Panc1 (cell line): Measurements from ENCODE around the gene DNAH3. TPM values are rescaled to one million over a fixed set of nuclear protein-coding genes. Genes with fewer than 3 reads are reported as not detected.

Experiments used
- ATAC-seq: fragments of 200-7000 bp; cut with Tn5 transposase; 2 replicates; pipeline ENCODE4 v1.9.1; 2020; ENCODE audit warnings: mild to moderate bottlenecking, moderate library complexity
- BruUV-seq: library from RNA; stranded (reverse); fragments of 400-500 nt; replicated peaks from 2 replicates; lab custom pipeline; 2021; lab: Mats Ljungman, UMichigan
- CTCF ChIA-PET: fragments of 300-600 bp; sonication (Branson Sonifier 250); formaldehyde crosslinking; loops from one replicate; lab custom pipeline; 2022; ENCODE audit warnings: antibody characterized with exemption; lab: Charles Lee
- POLR2A ChIA-PET: fragments of 300-600 bp; sonication (Branson Sonifier 250); formaldehyde crosslinking; loops from one replicate; lab custom pipeline; 2022; ENCODE audit warnings: antibody characterized with exemption; lab: Charles Lee
- DNase-seq: peaks from one replicate; pipeline ENCODE4 v3.0.0-alpha.2; 2010; ENCODE audit warnings: low read depth, low spot score
- H3K27ac ChIP-seq: 2 replicates; pipeline ENCODE4 v1.5.1; 2011; ENCODE audit warnings: mild to moderate bottlenecking, low read length, inconsistent platforms
- H3K27me3 ChIP-seq: fragments of 200-500 bp; sonication (Bioruptor generic); 2 replicates; pipeline ENCODE4 v1.6.0; 2014; ENCODE audit warnings: low read length, inconsistent platforms; ENCODE audit not compliant: control insufficient read depth, insufficient read depth
- H3K36me3 ChIP-seq: fragments of 200-500 bp; sonication (Bioruptor generic); 2 replicates; pipeline ENCODE4 v1.5.1; 2014; ENCODE audit warnings: inconsistent platforms, mild to moderate bottlenecking, low read length, moderate library complexity; ENCODE audit not compliant: control insufficient read depth, insufficient read depth
- H3K4me1 ChIP-seq: 2 replicates; pipeline ENCODE4 v1.5.1; 2011; ENCODE audit warnings: inconsistent platforms, mild to moderate bottlenecking, low read length, moderate library complexity; ENCODE audit not compliant: control insufficient read depth, insufficient read depth
- H3K4me3 ChIP-seq, 2 experiments: 2 replicates each; pipeline ENCODE4 v1.5.1; 2011 to 2012; ENCODE audit warnings: low read depth in 2 of 2, low read length in 2 of 2, mild to moderate bottlenecking in 2 of 2, inconsistent platforms in 1 of 2, moderate library complexity in 1 of 2
- H3K9me3 ChIP-seq: fragments of 200-500 bp; sonication (Bioruptor generic); 2 replicates; pipeline ENCODE4 v1.5.1; 2014; ENCODE audit warnings: low read depth, mild to moderate bottlenecking, inconsistent platforms, low read length, moderate library complexity; ENCODE audit not compliant: control insufficient read depth, insufficient read depth
- POLR2AphosphoS5 ChIP-seq: IDR thresholded peaks from 2 replicates; pipeline ENCODE4 v1.6.1; 2012; ENCODE audit warnings: mild to moderate bottlenecking, low read depth, low read length, moderate library complexity
- SIN3A ChIP-seq: IDR thresholded peaks from 2 replicates; pipeline ENCODE4 v1.6.1; 2012; ENCODE audit warnings: low read depth, mild to moderate bottlenecking, low read length, moderate library complexity, borderline replicate concordance; ENCODE audit not compliant: insufficient read depth
- TCF7L2 ChIP-seq: IDR thresholded peaks from 2 replicates; pipeline ENCODE4 v1.6.1; 2011; ENCODE audit warnings: mild to moderate bottlenecking, low read depth, low read length, inconsistent platforms
- in situ Hi-C: cut with HindIII; loops from 2 replicates; pipeline ENCODE4 v1.10.0; 2016; ENCODE audit warnings: low sequenced_read_pairs, low pct_unique_long_range_greater_than_20kb
- intact Hi-C: fragments of 100-400 bp; cut with micrococcal nuclease; formaldehyde crosslinking; loops from one replicate; pipeline ENCODE4 v1.10.0; 2022; ENCODE audit not compliant: unreplicated experiment
- total RNA-seq: library from RNA; stranded (reverse); gene quantifications from one replicate; pipeline ENCODE4 v1.2.1, GENCODE V29; 2021; ENCODE audit not compliant: unreplicated experiment
- TF ChIP-seq, protein P1 (sequence below), 2 experiments: IDR thresholded peaks; 2 replicates each; pipeline ENCODE4 v1.6.1; 2011 to 2012; ENCODE audit warnings: low read depth in 2 of 2, control low read depth in 1 of 2, low read length in 1 of 2, mild to moderate bottlenecking in 1 of 2, moderate library complexity in 1 of 2; ENCODE audit not compliant: insufficient read depth in 1 of 2
- TF ChIP-seq, protein P2 (sequence below): fragments of 450-650 bp; IDR thresholded peaks from 2 replicates; pipeline ENCODE4 v1.5.1; 2017; ENCODE audit warnings: mild to moderate bottlenecking

The DNAH3 gene
- total RNA-seq, 1 experiment from 2014 or later = 0.62 TPM

DNA sequence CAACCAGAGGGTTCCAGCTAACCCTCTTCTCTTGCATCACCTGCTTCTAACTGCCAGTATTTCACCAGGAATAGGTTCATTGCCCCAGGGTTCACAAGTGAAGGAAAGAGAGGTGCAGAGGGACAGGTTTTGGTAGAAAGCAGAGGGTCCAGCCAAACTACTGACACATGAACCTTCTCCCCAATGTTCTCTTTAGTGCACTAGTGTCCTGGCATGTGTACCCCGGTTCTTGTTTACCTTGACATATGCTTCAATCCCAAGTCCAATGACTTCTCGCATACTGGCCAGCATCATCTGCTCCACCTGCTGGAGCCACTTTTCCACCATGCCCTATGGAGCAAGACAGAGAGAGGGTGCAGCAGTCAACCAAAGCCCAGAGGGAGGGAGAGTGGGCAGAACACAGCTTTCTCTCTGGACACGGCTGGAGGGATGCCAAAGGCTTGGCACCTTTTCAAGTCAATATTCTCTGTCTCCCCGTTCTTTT lies 90.6 kb downstream of the DNAH3 start:
- no peak for DNase-seq
- no peak overlapping the region for H3K4me3 ChIP-seq
- no peaks in the 10 kb centered on the region for H3K36me3 ChIP-seq
- in situ Hi-C loops (no loop called here), intact Hi-C loops (no loop called here)
- TF ChIP-seq, protein P1, sequence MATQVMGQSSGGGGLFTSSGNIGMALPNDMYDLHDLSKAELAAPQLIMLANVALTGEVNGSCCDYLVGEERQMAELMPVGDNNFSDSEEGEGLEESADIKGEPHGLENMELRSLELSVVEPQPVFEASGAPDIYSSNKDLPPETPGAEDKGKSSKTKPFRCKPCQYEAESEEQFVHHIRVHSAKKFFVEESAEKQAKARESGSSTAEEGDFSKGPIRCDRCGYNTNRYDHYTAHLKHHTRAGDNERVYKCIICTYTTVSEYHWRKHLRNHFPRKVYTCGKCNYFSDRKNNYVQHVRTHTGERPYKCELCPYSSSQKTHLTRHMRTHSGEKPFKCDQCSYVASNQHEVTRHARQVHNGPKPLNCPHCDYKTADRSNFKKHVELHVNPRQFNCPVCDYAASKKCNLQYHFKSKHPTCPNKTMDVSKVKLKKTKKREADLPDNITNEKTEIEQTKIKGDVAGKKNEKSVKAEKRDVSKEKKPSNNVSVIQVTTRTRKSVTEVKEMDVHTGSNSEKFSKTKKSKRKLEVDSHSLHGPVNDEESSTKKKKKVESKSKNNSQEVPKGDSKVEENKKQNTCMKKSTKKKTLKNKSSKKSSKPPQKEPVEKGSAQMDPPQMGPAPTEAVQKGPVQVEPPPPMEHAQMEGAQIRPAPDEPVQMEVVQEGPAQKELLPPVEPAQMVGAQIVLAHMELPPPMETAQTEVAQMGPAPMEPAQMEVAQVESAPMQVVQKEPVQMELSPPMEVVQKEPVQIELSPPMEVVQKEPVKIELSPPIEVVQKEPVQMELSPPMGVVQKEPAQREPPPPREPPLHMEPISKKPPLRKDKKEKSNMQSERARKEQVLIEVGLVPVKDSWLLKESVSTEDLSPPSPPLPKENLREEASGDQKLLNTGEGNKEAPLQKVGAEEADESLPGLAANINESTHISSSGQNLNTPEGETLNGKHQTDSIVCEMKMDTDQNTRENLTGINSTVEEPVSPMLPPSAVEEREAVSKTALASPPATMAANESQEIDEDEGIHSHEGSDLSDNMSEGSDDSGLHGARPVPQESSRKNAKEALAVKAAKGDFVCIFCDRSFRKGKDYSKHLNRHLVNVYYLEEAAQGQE (IDR thresholded peaks at IDR 0.05; ENCODE audit: insufficient read depth in 1 of 2, low read depth in 2 of 2, low read length in 1 of 2) = no peak
- TF ChIP-seq POLR2AphosphoS5 (no peak), SIN3A (no peak), TCF7L2 (no peak)
- TF ChIP-seq, protein P2, sequence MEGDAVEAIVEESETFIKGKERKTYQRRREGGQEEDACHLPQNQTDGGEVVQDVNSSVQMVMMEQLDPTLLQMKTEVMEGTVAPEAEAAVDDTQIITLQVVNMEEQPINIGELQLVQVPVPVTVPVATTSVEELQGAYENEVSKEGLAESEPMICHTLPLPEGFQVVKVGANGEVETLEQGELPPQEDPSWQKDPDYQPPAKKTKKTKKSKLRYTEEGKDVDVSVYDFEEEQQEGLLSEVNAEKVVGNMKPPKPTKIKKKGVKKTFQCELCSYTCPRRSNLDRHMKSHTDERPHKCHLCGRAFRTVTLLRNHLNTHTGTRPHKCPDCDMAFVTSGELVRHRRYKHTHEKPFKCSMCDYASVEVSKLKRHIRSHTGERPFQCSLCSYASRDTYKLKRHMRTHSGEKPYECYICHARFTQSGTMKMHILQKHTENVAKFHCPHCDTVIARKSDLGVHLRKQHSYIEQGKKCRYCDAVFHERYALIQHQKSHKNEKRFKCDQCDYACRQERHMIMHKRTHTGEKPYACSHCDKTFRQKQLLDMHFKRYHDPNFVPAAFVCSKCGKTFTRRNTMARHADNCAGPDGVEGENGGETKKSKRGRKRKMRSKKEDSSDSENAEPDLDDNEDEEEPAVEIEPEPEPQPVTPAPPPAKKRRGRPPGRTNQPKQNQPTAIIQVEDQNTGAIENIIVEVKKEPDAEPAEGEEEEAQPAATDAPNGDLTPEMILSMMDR = no peak
- no peak overlapping the region for H3K27ac ChIP-seq
- 0 out of 2 replicates have a peak, but pooled peaks cover 2% of the 10 kb centered on the region for H3K27me3 ChIP-seq
- ATAC-seq = no peak
- POLR2A ChIA-PET = no interaction called here
- BruUV-seq = no TSS peak
- CTCF ChIA-PET = interaction anchor here (0.9 kb wide), 1 partner anchor 1996 kb away, joined by 4 read pairs; no protein-coding TSS in a partner anchor
- no peaks in the 10 kb centered on the region for H3K9me3 ChIP-seq
- no peaks in the 10 kb centered on the region for H3K4me1 ChIP-seq

DNA sequence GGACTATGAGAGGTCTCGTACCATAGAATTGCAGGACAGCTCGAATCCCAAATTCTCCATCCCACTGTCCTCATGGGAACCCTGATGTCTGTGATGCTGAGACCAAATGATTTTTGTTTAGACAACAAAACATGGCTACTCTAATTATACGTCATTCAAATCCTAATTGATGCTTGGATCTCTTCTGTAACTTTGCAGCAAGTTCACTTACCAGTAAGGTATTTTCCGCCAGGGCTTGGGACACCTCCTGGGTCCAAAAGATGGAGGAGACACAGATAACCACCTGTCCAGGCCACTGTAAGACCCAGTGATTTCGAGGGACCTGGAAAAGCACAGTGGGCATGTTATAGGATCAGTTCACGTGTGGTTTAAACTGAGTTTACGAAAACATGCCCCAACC lies 92.8 kb downstream of the DNAH3 start:
- intact Hi-C loops (no loop called here), in situ Hi-C loops (no loop called here)
- no TSS peak for BruUV-seq
- CTCF ChIA-PET = no interaction called here
- no peaks in the 10 kb centered on the region for H3K36me3 ChIP-seq
- POLR2A ChIA-PET = no interaction called here
- TF ChIP-seq POLR2AphosphoS5 (no peak), SIN3A (no peak), TCF7L2 (no peak)
- TF ChIP-seq, protein P2 = no peak
- TF ChIP-seq, protein P1 (IDR thresholded peaks at IDR 0.05; ENCODE audit: insufficient read depth in 1 of 2, low read depth in 2 of 2, low read length in 1 of 2) = no peak
- DNase-seq = no peak
- no peaks in the 10 kb centered on the region for H3K9me3 ChIP-seq
- H3K4me3 ChIP-seq = no peak overlapping the region
- no peak for ATAC-seq
- H3K27me3 ChIP-seq = 0 out of 2 replicates have a peak, but pooled peaks cover 2% of the 10 kb centered on the region
- H3K4me1 ChIP-seq = no peaks in the 10 kb centered on the region
- no peak overlapping the region for H3K27ac ChIP-seq
